Ovary (tissue), 9 donors: Measurements from ENCODE around the gene TSC22D3. TPM values are rescaled to one million over a fixed set of nuclear protein-coding genes. Genes with fewer than 3 reads are reported as not detected.
A peak's percentile ranks its signal among the peaks of the same experiment; 100 is the strongest.
"Not testable (repeated sequence)": the region's sequence is repeated elsewhere in the genome, so short reads cannot be mapped to it uniquely, and the experiment has no call there.

Experiments used
- DNase-seq, 5 donors: peaks; one replicate each; pipeline ENCODE4 v3.0.0-alpha.2; 2019 to 2020
- H3K27ac ChIP-seq, 2 donors: fragments of 200-600 bp; one replicate each; pipeline versions ENCODE4 v1.5.1 to v1.8.0; 2019 to 2022
- H3K27me3 ChIP-seq: fragments of 200-600 bp; one replicate; pipeline ENCODE4 v1.8.0; 2022
- H3K36me3 ChIP-seq: fragments of 200-600 bp; sonication (generic); one replicate; pipeline ENCODE4 v1.5.1; 2019
- H3K4me1 ChIP-seq: one replicate; pipeline ENCODE4 v1.8.1; 2013; ENCODE audit warnings: mild to moderate bottlenecking, moderate library complexity; ENCODE audit not compliant: insufficient read depth
- H3K4me3 ChIP-seq: fragments of 200-600 bp; sonication (generic); one replicate; pipeline ENCODE4 v1.5.1; 2017
- H3K9me3 ChIP-seq, 2 donors: fragments of 200-600 bp in 1 of 2; sonication (generic) in 1 of 2; one replicate each; pipeline versions ENCODE4 v1.5.1 to v1.8.1; 2013 to 2019; ENCODE audit warnings: mild to moderate bottlenecking in 1 of 2, moderate library complexity in 1 of 2
- EP300 ChIP-seq: sonication (generic); formaldehyde crosslinking; IDR thresholded peaks from one replicate; pipeline ENCODE4 v1.6.1; 2017; ENCODE audit warnings: antibody characterized with exemption
- POLR2A ChIP-seq: fragments of 450-650 bp; IDR thresholded peaks from one replicate; pipeline ENCODE4 v1.6.1; 2017; ENCODE audit warnings: antibody characterized with exemption, mild to moderate bottlenecking, moderate library complexity
- WGBS, 3 donors: extraction: QIAGEN DNeasy Blood & Tissue Kit in 1 of 3; methylation state at CpG; one replicate each; pipeline versions ENCODE4 v1.1.5 to v1.1.7; 2013 to 2017; 5-methylcytosine and 5-hydroxymethylcytosine counted together
- intact Hi-C, 4 donors: fragments of 100-400 bp; cut with DNase I; formaldehyde crosslinking; loops; one replicate each; pipeline versions ENCODE4 v1.11.0 to v1.15.1; 2022 to 2023
- polyA plus RNA-seq, 2 donors: library from polyadenylated mRNA; stranded (reverse); fragments of 200-250 nt in 1 of 2; fragments of 350-450 nt in 1 of 2; fragmentation: Illumina TruSeq in 1 of 2; extraction: RNeasy Lipid Tissue Mini Kit (QIAGEN cat#74804) in 1 of 2; gene quantifications; one replicate each; pipeline ENCODE4 v1.2.3, GENCODE V29; 2013 to 2014
- total RNA-seq, 7 donors: library from RNA; depleted of rRNA in 2 of 7; stranded (reverse); fragments of >200 nt in 2 of 7; fragmentation: NEBNext Ultra II Directional in 3 of 7; extraction: Animal tissue kit (Norgen Biotek cat#: 25700) in 3 of 7; gene quantifications; one replicate each; pipeline versions ENCODE4 v1.1.0 to v1.2.4, GENCODE V29; 2016 to 2023
- TF ChIP-seq, protein P1 (sequence below), 3 donors: fragments of 450-650 bp in 2 of 3; fragments of 200-600 bp in 1 of 3; IDR thresholded peaks; one replicate each; pipeline versions ENCODE4 v1.5.1 to v1.8.0; 2016 to 2022; ENCODE audit warnings: antibody characterized with exemption in 3 of 3, mild to moderate bottlenecking in 1 of 3
- donor health status: DM: no; HTN: no; CAD: no; lungs with moderate emphysema.
- donor health status: DM: no; HTN: no; CAD: no.
- donor health status: Bipolar disorder and iron deficiency.
- donor health status: DM: yes; HTN: yes; CAD: no.
- donor health status: DM: no; HTN: no; CAD: no.
- donor health status: DM: yes; HTN: yes; CAD: no.

TSC22D3 gene
- total and polyA plus RNA-seq, 9 donors = 91.5 to 645 (median 241) TPM

DNA sequence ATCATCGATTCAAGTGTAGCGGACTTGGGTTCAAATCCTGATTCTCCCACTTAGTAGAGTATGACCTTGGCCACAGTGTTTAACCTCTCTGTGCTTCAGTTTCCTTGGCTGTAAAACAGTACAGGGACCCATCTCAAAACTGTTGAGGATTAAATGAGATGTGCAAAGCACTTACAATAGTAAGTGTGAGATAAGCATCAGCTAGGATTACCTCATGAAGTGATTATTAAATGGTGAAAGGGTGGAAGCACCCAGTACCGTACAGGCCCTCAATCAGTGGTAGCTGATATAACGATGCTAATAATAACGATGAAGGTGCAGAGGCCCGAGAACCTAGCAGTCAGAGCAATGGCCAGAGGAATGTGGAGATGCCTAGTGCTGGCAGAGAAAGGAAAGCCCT is 102.2 kb downstream of the TSC22D3 start:
- Histone ChIP-seq H3K27ac (peak overlapping the region in 1 of 2 donors; percentile 76), H3K4me1 (peaks cover 2% of the 10 kb centered on the region), H3K4me3 (no peak overlapping the region), H3K27me3 (no peaks in the 10 kb centered on the region), H3K9me3 (no peaks in the 10 kb centered on the region), H3K36me3 (no peaks in the 10 kb centered on the region)
- intact Hi-C loops = loop anchor here in 3 of 4 donors (2.0 to 5.0 kb wide), 2 partner anchors 103 to 104 kb away; partner anchors contain the start of genes NCBP2L (in 3 of the 3) and TSC22D3 (in 2 of the 3)
- DNase-seq = no peak
- 71 to 74% (median 73%) methylated on average over 6 of the region's 6 CpGs for WGBS, 3 donors
- TF ChIP-seq EP300 = no peak
- TF ChIP-seq, protein P1, sequence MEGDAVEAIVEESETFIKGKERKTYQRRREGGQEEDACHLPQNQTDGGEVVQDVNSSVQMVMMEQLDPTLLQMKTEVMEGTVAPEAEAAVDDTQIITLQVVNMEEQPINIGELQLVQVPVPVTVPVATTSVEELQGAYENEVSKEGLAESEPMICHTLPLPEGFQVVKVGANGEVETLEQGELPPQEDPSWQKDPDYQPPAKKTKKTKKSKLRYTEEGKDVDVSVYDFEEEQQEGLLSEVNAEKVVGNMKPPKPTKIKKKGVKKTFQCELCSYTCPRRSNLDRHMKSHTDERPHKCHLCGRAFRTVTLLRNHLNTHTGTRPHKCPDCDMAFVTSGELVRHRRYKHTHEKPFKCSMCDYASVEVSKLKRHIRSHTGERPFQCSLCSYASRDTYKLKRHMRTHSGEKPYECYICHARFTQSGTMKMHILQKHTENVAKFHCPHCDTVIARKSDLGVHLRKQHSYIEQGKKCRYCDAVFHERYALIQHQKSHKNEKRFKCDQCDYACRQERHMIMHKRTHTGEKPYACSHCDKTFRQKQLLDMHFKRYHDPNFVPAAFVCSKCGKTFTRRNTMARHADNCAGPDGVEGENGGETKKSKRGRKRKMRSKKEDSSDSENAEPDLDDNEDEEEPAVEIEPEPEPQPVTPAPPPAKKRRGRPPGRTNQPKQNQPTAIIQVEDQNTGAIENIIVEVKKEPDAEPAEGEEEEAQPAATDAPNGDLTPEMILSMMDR (IDR thresholded peaks at IDR 0.05) = no peak
- TF ChIP-seq POLR2A = no peak

DNA sequence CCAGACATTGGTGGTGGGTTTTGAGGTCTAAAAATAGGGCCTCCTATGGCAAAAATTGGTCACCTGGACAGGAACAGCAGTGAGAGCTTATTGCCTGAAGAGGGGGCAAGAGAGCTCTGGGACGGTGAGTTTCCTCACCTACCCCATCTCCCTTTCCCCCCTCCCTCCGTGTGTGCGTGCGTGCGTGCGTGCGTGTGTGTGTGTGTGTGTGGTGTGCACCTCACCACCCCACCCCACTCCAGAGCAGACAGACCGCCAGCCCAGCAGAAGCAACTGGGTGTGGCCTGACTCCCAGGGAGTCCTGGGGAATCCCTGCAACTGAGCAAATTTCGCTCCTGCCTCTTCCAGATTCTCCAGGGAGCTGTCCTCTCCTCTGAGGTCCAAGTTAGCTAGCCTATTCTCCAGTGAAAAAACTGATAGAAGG is 102.6 kb downstream of the TSC22D3 start:
- DNase-seq = peak; percentile 76 to 89 (median 83)
- intact Hi-C loops = loop anchor here in 3 of 4 donors (2.0 to 5.0 kb wide), 2 partner anchors 104 kb away; partner anchors contain the start of genes NCBP2L (in 3 of the 3) and TSC22D3 (in 2 of the 3)
- Histone ChIP-seq H3K4me1 (peaks cover 2% of the 10 kb centered on the region), H3K4me3 (no peak overlapping the region), H3K27ac (peak overlapping the region in 1 of 2 donors; percentile 76), H3K36me3 (no peaks in the 10 kb centered on the region), H3K9me3 (no peaks in the 10 kb centered on the region), H3K27me3 (no peaks in the 10 kb centered on the region)
- 11 to 22% (median 19%) methylated on average over 9 of the region's 9 CpGs for WGBS, 3 donors
- TF ChIP-seq EP300 (no peak), POLR2A (peak; percentile 23)
- TF ChIP-seq, protein P1 (IDR thresholded peaks at IDR 0.05) = peak; percentile 28 to 79 (median 67)

DNA sequence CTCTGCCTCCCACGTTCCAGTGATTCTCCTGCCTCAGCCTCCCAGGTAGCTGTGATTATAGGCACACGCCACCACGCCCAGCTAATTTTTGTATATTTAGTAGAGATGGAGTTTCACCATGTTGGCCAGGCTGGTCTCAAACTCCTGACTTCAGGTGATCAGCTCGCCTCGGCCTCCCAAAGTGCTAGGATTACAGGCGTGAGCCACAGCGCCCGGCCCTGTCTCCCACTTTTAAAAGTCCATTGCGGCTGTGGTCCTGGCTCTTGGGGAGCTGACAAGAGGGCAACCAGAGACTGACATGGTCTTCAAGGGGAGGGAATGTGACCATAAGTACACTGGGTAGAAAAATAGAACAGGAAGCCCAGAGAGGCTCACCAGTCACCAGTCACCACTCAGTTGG is 104.3 kb downstream of the TSC22D3 start:
- H3K9me3 ChIP-seq, H3K27ac ChIP-seq, H3K27me3 ChIP-seq, H3K36me3 ChIP-seq, DNase-seq, H3K4me1 ChIP-seq, H3K4me3 ChIP-seq: not testable (repeated sequence)
- intact Hi-C loops = loop anchor here in 2 of 4 donors (5.0 kb wide), 1 partner anchor 106 kb away; the partner anchor contains the start of genes NCBP2L (in 2 of the 2) and TSC22D3 (in 2 of the 2)
- 83 to 87% (median 84%) methylated on average over 9 of the region's 9 CpGs for WGBS, 3 donors

DNA sequence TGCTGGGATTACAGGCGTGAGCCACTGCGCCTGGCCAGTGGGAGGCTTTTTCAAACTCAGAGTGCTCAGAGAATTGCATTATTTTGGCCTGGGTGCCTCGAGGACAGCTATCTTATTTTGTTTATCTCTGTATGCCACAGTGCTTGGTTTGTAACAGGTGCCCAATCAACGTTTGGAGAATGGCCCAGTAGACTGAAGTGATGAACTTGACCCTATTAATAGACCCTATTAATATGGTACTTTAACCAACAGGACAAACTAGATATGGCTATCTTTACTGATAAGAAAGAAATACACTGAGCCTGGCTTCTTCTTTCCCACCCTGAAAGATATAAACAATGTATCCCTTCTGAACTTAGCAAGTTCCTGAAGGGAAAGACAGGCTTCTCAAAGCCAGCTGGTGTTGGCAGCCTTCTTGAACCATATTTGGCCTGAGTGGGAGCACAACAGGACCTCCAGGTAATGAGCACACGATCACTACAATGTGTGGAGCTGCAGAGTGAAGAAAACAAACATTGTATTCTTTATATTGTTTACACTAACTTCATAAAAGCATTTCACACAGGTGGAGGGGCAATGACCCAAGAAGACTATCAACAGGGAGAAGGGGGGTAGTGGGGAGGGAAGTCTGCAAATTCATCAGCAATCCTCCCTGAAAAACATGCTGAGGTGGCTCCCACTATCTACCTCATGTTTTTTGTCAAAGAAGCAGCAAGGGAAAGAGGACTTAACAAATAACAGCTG is 105.5 kb downstream of the TSC22D3 start:
- no peak overlapping the region for H3K4me3 ChIP-seq
- H3K4me1 ChIP-seq = peaks cover 2% of the 10 kb centered on the region
- H3K9me3 ChIP-seq = no peaks in the 10 kb centered on the region
- DNase-seq = peak in 1 of 5 donors; percentile 13
- TF ChIP-seq POLR2A = no peak
- TF ChIP-seq EP300 = no peak
- TF ChIP-seq, protein P1 (IDR thresholded peaks at IDR 0.05) = no peak
- intact Hi-C loops = loop anchor here in 2 of 4 donors (5.0 kb wide), 1 partner anchor 107 kb away; the partner anchor contains the start of genes NCBP2L (in 2 of the 2) and TSC22D3 (in 2 of the 2)
- no peaks in the 10 kb centered on the region for H3K36me3 ChIP-seq
- no peak overlapping the region for H3K27ac ChIP-seq
- 40 to 52% (median 45%) methylated on average over 5 of the region's 5 CpGs for WGBS, 3 donors
- H3K27me3 ChIP-seq = no peaks in the 10 kb centered on the region

DNA sequence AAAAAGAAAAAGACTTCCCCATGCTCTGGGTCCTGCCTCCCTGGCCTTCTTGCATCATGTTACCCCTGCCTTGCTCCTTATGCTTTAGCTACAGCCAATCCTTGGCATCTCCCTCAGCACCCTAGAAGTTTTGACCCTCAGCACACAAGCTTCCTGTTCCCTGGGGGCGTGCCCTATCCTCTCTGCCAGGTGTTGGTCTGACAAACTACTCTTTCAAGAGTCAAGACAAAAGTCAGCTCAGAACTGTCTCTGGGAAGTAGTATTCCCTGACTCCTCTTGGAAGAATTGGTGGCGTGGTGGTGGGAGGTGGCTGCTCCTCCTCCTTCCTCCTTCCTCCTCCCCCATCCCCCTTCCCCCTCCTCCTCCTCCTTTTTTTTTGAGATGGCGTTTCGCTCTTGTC is 106.3 kb downstream of the TSC22D3 start:
- H3K4me1 ChIP-seq = peaks cover 2% of the 10 kb centered on the region
- no peak overlapping the region for H3K4me3 ChIP-seq
- intact Hi-C loops = no loop called here
- 62 to 69% (median 69%) methylated on average over 4 of the region's 4 CpGs for WGBS, 3 donors
- H3K27ac ChIP-seq = no peak overlapping the region
- no peaks in the 10 kb centered on the region for H3K9me3 ChIP-seq
- no peaks in the 10 kb centered on the region for H3K36me3 ChIP-seq
- TF ChIP-seq EP300 = no peak
- no peak for TF ChIP-seq POLR2A
- TF ChIP-seq, protein P1 (IDR thresholded peaks at IDR 0.05) = no peak
- no peaks in the 10 kb centered on the region for H3K27me3 ChIP-seq
- DNase-seq = no peak

DNA sequence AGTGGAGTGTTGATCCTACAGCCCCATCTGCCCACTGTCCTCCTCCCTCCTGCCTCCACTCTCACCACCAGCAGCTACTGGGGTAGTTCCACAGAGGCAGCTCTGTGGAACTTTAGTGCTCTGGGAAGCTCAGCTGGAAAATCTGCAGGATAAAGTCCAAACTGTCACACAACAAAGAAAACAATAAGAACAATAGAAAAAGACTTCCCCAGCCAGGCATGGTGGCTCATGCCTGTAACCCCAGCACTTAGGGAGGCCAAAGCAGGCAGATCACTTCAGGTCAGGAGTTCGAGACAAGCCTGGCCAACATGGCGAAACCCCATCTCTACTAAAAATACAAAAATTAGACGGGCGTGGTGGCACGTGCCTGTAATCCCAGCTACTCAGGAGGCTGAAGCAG is 106.9 kb downstream of the TSC22D3 start:
- H3K4me3 ChIP-seq, DNase-seq, intact Hi-C loops, H3K27ac ChIP-seq, H3K4me1 ChIP-seq, H3K36me3 ChIP-seq, H3K9me3 ChIP-seq, H3K27me3 ChIP-seq: not testable (repeated sequence)
- WGBS, 3 donors = 78 to 85% (median 84%) methylated on average over 5 of the region's 5 CpGs
